HT-29 (cell line): Measurements from ENCODE around the gene PXT1. TPM values are rescaled to one million over a fixed set of nuclear protein-coding genes. Genes with fewer than 3 reads are reported as not detected.
"Not testable (repeated sequence)": the region's sequence is repeated elsewhere in the genome, so short reads cannot be mapped to it uniquely, and the experiment has no call there.

ENCODE experiments used
- DNase-seq: peaks from one replicate; pipeline ENCODE4 v3.0.0-alpha.2; 2015; ENCODE audit warnings: low spot score
- total RNA-seq: library from RNA; depleted of rRNA; stranded (reverse); fragments of >200 nt; shearing (Covaris generic); gene quantifications from 2 replicates; pipeline ENCODE4 v1.2.3, GENCODE V29; 2014

The PXT1 gene
- total RNA-seq, 1 experiment from 2014 or later: 0.25 TPM

DNA sequence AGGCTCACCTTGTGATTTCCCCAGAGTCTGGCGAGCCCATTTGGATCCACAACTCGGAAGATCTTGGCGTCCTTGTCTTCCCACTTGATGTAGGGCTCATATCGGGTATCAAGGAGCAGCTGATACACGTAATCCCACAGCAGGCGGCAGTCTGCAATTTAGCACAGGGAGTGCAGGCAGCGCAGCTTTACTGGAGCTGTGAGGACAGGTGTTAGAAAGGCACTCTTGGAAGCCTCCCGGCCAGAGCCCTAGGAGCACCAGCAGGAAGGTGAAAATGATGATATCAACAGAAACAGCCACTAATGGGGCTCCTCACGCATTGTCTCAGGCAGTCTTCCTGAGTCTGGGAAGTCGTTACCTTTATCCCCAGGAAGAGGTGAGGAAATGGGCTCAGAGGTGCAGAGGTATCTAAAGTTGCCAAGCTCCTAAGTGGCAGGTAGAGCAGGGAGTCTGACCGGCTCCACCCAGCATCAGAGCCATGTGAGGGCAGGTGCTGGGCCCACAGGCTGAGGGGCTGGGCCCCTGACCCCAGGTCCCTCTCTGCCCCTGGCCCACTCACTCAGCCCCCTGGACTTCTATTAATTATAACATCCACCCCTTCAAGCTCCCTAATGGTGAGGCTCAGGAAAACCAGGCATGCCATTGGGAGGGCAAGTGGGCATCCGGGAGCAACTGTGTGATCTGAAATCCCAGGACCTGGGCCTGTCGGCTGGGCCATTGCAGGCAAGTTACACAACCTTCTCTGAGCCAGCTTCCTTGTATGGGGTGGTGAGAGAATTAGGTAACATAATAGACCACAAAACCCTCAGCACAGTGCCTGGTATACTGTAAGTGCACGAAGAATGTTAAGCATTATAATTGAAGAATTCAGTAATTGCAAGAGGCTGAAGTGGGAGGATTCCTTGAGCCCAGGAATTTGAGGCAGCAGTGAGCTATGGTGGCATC is 73.5 kb downstream of the PXT1 start:
- DNase-seq: no peak

DNA sequence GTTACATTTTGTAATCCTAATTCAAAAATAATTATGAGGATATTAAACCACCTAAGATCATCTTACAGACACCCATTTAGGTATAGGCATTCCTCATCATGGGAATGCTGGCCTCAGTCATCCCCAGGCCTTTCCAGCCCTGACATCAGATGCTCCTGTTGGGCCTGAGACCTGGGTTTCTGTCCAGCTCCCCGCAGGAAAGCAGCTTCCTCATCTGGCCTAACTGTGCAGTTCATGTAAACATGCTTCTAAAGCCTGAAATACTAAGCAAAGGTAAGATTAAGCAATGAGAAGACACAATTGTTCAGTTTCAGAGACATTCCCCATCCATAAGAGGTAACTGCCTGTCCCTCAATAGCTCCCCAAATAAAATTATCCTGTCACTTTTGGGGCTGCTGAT is 74.2 kb downstream of the PXT1 start:
- no peak for DNase-seq

DNA sequence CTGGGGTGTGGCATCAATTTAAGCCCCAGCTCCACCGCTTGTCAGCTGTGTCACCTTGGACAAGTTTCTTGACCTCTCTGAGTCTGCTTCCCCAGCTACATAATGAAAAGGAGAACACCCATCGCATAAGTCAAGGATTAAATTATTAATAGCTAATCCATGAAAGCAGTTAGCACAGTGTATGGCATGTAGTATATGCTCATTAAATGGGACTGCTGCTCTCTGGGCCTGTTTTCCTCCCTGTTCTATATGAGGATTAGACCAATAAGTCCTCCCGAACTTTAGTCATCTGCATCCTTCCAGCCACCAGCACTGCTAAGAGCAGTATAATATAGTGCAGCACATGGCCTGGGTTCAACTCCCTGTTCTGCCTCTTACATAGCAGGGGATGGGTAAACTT is 74.9 kb downstream of the PXT1 start:
- DNase-seq: no peak

DNA sequence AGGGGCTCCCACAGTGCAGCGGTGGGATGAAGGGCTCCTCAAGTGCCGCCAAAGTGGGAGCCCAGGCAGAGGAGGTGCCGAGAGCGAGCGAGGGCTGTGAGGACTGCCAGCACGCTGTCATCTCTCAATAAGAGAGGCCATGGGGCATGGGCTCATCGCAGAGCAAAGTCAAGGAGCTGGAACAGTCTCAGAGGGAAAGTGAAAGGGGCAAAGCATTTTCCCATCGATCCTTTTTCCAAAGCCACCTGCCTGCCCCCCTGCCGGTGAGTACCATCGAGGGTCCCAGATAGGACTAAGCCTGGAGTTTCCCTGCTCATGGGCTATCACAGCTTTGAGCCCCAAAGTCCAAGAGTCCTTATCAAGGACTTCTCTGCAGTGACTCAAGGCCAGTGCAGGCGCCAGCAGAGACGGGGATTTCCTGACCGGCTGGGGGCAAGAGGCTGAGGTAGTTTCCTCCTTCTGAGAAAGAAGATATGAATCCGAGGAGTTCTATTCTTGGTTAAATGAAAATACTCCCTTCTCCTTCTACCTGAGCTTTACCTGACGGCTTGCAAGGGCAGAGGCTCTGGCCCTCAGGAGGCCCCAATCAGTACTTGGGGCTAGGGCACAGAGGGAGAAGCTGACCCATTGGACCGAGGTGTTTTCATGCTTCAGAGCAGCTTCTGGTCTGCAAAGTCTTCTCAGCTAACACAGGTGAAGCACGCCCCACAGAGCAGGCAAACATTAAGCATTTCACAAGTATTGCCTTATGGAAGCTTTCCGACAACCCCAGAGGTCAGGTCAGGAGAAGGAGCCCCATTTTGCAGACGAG is 77.8 kb downstream of the PXT1 start:
- DNase-seq: no peak

DNA sequence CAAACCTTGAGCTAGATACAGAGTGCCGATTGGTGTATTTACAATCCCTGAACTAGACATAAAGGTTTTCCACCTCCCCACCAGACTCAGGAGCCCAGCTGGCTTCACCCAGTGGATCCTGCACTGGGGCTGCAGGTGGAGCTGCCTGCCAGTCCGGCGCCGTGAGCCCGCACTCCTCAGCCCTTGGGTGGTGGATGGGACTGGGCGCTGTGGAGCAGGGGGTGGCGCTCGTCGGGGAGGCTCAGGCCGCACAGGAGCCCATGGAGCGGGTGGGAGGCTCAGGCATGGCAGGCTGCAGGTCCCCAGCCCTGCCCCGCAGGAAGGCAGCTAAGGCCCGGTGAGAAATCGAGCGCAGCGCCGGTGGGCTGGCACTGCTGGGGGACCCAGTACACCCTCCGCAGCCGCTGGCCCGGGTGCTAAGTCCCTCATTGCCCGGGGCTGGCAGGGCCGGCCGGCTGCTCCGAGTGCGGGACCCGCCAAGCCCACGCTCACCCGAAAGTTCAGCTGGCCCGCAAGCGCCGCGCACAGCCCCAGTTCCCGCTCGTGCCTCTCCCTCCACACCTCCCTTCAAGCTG is 78.5 kb downstream of the PXT1 start:
- DNase-seq: not testable (repeated sequence)

DNA sequence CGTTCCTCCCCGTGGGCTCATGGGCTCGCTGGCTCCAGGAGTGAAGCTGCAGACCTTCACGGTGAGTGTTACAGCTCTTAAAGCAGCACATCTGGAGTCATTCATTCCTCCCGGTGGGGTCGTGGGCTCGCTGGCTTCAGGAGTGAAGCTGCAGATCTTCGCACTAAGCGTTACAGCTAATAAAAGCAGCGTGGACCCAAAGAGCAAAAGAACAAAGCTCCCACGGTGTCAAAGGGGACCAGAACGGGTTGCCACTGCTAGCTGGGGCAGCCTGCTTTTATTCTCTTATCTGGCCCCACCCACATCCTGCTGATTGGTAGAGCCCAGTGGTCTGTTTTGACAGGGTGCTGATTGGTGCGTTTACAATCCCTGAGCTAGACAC is 79.3 kb downstream of the PXT1 start:
- DNase-seq: not testable (repeated sequence)

DNA sequence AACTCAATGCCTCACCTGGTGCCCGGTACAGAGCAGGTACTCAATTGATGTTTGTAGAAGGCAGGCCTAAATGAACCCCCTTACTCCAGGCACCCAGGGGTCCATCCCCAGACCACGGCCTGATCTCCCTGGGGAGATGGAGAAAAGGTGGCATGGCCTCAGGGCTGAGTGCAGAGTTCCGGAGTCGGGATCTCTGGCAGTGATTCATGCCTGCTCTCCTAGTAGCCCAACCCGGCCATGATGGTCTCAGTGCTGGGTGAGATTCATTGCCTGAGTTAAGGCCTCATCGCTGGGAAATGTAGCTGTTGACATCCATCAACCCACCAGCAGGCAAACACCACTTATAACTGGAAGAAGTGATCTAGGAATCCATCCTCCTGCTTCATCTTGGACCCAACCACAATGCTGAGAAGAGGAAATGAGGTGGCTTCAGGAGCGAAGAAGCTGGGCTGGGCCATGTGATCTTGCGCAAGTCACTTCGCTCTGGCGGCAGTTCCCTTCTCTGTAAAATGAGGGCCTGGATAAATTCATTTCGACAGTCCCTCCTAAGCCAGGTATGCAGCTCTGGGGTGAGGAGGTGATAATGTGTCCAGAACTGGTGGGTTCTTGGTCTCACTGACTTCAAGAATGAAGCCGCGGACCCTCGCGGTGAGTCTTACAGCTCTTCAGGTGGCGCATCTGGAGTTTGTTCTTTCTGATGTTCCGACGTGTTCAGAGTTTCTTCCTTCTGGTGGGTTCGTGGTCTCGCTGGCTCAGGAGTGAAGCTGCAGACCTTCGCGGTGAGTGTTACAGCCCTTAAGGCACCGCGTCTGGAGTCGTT is 79.9 kb downstream of the PXT1 start:
- no peak for DNase-seq

DNA sequence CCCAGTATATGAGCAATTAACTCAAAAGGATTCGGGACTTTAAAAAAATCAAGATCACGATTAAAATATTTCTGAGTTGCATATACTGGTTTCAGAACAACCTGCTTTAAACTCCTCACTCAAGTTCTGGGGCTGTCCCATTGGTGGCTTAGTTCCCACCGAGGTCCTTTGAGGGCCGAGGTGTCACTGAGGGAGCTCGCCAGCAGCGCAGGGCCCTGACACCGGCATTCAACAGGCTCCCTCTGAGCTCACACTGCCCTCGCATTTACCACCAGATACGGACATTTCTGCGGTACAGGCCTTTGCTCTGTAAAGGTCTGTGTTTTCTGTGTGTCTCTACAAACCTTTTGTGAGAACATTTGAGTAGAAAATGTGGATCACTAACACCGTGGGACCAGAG is 81.6 kb downstream of the PXT1 start:
- DNase-seq: no peak

DNA sequence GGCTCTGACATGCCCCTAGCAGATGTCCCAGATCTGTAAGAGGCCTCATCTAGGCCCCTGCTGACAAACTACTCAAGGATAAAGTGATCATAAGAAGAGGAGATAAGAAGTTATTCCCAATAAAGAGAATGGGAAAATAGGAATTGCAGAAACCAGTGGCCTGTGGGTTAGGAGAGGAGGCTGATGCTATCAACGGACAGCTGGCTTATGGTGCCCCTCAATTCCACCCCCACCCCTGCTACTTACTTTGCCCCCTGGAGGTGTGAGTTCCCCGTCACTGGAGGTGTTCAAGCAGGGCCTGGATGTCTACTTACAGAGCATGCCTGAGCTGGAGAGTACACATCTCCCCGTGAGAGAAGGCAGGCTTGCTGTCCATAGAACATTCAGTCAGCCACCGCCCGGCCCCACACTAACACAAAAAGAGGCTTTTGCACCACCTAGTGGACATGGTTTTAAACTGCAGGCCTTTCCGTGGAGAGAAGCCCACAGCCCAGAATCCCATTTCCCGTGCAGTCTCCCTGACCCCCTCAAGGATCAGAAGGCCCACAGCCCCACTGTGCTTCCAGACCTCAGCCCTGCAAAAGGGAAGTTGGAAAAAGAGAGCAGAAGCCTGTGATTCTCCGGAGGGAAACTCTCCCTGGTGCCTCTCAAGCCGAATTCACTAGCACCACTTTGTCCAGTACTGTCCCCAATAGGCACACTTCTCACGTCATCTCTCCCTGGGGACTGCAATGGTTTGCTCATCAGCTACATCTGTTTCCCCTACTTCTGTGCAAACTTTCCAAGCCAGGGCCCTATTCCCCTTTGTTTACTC is 82.2 kb downstream of the PXT1 start:
- DNase-seq: peak; percentile 94

DNA sequence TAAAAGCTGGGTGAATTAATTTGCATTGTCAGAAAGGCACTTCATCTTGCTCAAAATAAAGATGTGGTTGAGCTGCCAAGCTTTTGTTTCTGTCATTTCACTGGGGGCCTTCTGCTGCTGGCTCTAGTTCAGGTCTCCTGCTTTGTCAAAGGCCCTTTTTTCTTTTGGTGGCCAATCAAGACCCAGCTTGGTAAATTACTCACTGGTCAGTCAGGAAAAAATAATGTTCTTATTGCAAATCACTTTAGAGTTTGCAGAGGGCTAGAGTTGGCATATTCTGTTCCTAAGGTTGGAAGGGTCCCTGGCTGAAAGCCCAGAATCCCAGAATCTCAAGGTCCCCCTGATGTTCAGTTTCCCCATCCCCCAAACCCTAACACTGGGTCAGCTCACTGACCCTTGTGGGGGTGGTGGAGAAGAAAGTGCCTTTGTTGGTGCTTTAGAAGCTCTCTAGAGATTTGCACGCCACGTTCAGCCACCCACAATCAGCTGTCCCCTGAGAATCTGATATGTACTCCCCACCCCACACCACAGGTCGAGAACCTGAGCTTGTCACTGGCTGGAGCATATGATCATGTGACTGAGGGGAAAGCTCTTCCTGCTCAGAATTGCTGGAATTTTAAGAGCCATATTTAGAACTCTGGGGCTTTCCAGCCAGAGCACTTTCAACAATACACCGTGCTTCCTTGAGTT is 84.3 kb downstream of the PXT1 start:
- no peak for DNase-seq

DNA sequence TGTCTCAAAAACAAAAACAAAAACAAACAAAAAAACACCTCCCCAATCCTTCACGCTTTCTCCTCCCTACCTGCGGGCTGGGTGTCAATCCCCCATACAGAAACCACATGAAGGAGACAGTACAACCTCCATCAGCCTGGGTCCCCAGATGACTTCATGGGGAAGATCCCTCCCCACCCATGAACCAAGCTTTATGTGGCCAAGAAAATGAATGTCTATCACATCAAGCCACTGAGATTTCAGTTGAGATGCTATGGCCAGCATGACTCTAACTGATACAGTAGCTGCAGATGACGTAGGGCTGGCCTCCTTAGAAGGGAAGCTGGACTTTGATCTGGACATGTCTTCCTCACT is 84.8 kb downstream of the PXT1 start:
- peak; percentile 26 for DNase-seq

DNA sequence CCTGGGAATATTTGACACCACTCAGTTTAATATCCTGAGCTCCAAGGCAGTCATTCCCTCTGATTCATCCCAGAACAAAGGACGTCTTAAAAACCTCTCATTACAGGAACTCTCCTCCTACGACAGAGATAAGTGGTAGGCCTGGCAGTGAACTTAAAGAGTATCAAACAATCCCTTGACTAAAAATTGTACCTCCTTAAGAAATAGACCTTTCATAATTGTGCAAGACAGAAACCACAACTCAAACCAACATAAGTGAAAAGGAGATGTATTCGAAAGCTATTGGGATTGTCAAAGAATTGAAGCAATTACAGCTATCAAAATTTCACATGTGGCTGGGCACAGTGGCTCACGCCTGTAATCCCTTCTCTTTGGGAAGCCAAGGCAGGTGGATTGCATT is 86.8 kb downstream of the PXT1 start:
- no peak for DNase-seq

DNA sequence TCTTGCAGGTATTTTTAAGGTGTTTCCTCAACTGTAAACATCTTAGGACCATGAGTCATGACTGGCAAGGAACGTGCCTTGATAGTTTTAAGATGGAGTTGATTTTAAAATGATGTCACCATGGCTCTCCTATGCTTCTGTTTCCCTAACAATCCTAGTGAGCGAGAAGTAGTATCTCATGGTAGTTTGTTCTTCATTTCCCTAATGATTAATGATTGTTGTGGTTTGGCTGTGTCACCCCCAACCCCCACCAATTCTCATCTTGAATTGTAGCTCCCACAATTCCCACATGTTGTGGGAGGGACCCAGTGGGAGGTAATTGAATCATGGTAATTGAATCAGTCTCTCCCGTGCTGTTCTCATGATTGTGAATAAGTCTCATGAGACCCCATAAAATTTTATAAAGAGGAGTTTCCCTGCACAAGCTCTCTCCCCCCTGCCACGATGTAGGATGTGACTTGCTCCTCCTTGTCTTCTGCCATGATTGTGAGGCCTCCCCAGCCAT is 89.2 kb downstream of the PXT1 start:
- no peak for DNase-seq

DNA sequence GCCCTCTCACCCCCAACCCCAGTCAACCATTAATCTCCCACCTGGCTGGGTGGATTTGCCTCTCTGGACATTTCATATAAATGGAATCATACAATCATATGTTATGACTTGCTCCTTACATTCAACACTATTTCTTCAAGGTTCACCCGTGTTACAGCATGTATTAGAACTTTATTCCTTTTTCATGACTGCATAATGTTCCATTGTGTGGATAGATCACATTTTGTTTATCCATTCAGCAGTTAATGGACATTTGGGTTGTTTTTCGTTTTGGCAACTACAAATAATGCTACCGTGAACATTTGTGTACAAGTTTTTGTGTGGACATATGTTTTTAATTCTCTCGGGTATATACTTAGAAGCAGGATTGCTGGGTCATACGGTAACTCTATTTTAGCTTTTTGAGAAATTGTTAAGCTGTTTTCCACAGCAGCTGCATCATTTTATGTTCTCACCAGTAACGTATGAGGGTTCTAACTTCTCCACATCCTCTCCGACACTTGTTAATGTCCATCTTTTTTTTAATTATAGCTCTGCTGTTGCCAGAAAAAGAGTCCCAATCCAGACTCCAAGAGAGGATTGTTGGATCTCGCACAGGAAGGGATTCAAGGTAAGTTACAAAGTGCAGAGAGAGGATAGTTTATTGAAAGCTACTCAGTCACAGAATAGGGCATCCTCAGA is 90.0 kb downstream of the PXT1 start:
- no peak for DNase-seq

DNA sequence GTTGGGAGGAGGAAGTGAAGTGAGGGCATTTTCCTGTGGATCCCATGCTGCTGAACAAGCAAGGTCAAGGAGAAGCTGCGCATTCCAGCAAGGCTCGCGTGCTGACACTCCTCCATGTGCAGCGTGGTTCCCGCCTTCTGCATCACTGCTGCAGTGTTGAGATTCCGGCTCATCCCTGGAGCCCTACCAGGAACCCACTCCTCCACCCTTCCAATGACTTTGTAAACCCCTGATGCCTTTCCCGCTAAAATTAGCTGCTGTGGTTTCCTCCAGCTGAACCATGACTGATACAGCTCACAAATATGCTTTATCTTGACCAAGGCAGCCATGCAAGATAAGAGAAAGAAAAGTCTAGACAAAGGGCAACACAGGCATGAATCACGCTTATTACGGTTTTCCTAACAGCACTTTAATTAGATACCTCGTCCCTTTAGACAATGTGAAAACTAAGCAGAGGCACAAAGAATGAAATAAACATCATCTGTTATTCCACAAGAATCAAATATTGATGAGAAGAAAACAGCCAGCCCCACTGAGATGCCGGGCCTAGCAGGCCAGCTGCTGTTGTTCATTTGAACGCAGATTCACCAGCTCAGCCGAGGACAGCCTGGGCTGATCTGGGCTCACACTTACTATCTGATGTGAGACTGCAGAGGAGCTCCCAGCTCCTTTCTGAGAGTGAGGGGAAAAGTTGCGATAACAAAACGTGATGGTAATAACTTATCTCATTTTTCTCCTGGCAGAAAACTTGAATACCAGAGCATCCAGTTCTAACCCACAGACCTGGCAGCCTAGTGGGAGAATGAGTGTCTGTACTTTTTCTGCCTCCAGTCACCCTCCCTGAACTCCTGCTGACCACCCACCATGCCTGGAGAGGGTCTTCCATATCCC is 91.7 kb downstream of the PXT1 start:
- peak; percentile 27 for DNase-seq

DNA sequence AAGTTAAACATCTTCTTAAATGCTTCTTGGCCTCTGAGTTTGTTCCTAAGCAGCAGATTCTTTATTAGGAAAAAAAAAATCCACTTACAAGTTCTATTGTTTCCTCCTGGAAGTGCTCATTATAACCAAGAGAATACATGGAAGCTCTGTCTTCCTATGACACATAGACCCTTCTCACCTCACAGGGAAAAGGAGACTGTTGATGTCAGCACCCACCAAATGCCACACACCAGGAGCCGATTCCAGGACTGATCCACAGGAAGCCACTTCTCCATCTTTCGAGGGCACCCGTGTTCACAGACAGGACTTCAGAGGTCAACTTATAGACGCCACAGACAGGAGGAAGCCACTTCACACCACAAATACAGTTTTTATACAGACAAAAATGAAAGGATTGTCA is 92.6 kb downstream of the PXT1 start:
- no peak for DNase-seq

DNA sequence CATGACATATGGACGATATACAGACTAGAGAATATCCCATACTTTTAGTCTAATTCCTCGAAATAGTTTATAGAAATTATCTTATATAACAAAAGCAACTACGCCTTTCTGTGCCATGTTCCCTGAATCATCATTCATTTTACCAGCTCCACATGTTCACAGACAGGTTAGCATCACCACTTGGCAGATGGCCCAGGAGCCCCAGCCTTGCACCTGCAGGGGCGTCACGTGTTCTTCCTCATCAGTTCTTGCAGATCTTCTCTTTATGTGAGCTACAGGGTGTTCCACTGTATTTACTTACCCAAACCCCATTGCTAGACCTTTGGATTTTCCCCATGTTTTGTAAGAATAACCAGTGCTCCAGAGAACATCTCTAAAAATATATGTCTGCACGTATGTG is 93.4 kb downstream of the PXT1 start:
- peak; percentile 82 for DNase-seq

DNA sequence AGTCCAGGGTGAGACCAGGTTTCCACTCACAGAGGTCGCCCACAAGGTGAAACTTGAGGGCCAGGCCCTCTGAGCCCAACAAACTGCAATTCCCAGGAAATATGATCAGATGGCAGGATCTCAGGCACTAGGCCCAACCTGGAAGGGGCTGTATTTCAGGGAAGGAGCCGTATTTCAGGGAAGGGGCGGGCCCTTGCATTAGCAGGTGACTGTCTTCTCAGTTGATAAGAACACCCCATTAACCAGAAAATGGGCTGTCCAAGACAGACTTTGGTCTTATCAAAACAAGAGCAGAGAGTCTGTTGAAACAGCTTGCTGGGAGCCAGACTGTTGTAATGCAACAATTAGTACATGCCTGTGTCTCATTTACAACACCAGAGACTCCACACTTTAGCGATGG is 95.0 kb downstream of the PXT1 start:
- DNase-seq: no peak
